ENCODE measurements around the gene GRXCR1. TPM values are rescaled to one million over a fixed set of nuclear protein-coding genes. Genes with fewer than 3 reads are reported as not detected.

Gene GRXCR1
- total and polyA plus RNA-seq, 2 donors (not counting 1 experiment from before 2014, with no cell fraction given), result not detected

GRCh38 chr4:42925921-42926320 is 33.4 kb downstream of the GRXCR1 start:
- no peak for TF ChIP-seq EZH2 (IDR thresholded peaks at IDR 0.05; ENCODE audit: low read length, missing control alignments)
- TF ChIP-seq, protein P1, sequence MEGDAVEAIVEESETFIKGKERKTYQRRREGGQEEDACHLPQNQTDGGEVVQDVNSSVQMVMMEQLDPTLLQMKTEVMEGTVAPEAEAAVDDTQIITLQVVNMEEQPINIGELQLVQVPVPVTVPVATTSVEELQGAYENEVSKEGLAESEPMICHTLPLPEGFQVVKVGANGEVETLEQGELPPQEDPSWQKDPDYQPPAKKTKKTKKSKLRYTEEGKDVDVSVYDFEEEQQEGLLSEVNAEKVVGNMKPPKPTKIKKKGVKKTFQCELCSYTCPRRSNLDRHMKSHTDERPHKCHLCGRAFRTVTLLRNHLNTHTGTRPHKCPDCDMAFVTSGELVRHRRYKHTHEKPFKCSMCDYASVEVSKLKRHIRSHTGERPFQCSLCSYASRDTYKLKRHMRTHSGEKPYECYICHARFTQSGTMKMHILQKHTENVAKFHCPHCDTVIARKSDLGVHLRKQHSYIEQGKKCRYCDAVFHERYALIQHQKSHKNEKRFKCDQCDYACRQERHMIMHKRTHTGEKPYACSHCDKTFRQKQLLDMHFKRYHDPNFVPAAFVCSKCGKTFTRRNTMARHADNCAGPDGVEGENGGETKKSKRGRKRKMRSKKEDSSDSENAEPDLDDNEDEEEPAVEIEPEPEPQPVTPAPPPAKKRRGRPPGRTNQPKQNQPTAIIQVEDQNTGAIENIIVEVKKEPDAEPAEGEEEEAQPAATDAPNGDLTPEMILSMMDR (conservative IDR thresholded peaks at IDR 0.05 in 1 of 2, IDR thresholded peaks at IDR 0.05 in 1 of 2; ENCODE audit: low read depth in 1 of 2, low read length in 2 of 2), result no peak
- no peak overlapping the region for H3K4me3 ChIP-seq (replicated peaks in 1 of 4; ENCODE audit: control extremely low read depth in 1 of 4, insufficient read depth in 1 of 4, low read depth in 3 of 4, low read length in 4 of 4)
- no peaks in the 10 kb centered on the region for H3K9me3 ChIP-seq (ENCODE audit: control insufficient read depth, insufficient read depth, low read depth, low read length)
- H3K4me1 ChIP-seq (ENCODE audit: control insufficient read depth, extremely low read depth, insufficient read depth, low read length), result no peaks in the 10 kb centered on the region
- H3K27me3 ChIP-seq (ENCODE audit: control insufficient read depth, insufficient read depth, low read length), result no peaks in the 10 kb centered on the region
- no peak overlapping the region for H2AFZ ChIP-seq (ENCODE audit: low read length)
- DNase-seq (ENCODE audit: low read depth in 2 of 2), result no peak
- H3K9ac ChIP-seq (ENCODE audit: insufficient read depth, low read length), result no peak overlapping the region
- H3K27ac ChIP-seq (ENCODE audit: insufficient read depth, low read length), result no peak overlapping the region
- H3K4me2 ChIP-seq (ENCODE audit: extremely low read depth, insufficient read depth, low read length), result no peak overlapping the region
- H4K20me1 ChIP-seq (ENCODE audit: control insufficient read depth, extremely low read depth, insufficient read depth, low read length), result no peaks in the 10 kb centered on the region
- H3K36me3 ChIP-seq (ENCODE audit: control insufficient read depth, insufficient read depth, low read length), result no peaks in the 10 kb centered on the region
- no peaks in the 10 kb centered on the region for H3K79me2 ChIP-seq (ENCODE audit: control insufficient read depth, insufficient read depth, low read length)

- Histone ChIP-seq H2AFZ (ENCODE audit: low read length) (no peak overlapping the region), H3K9me3 (ENCODE audit: control insufficient read depth, insufficient read depth, low read depth, low read length) (no peaks in the 10 kb centered on the region), H3K4me3 (replicated peaks in 1 of 4; ENCODE audit: control extremely low read depth in 1 of 4, insufficient read depth in 1 of 4, low read depth in 3 of 4, low read length in 4 of 4) (no peak overlapping the region), H3K4me1 (ENCODE audit: control insufficient read depth, extremely low read depth, insufficient read depth, low read length) (no peaks in the 10 kb centered on the region), H4K20me1 (ENCODE audit: control insufficient read depth, extremely low read depth, insufficient read depth, low read length) (no peaks in the 10 kb centered on the region), H3K79me2 (ENCODE audit: control insufficient read depth, insufficient read depth, low read length) (no peaks in the 10 kb centered on the region), H3K9ac (ENCODE audit: insufficient read depth, low read length) (no peak overlapping the region), H3K36me3 (ENCODE audit: control insufficient read depth, insufficient read depth, low read length) (no peaks in the 10 kb centered on the region), H3K27ac (ENCODE audit: insufficient read depth, low read length) (no peak overlapping the region), H3K4me2 (ENCODE audit: extremely low read depth, insufficient read depth, low read length) (no peak overlapping the region), H3K27me3 (ENCODE audit: control insufficient read depth, insufficient read depth, low read length) (no peaks in the 10 kb centered on the region)
- TF ChIP-seq, protein P1 (conservative IDR thresholded peaks at IDR 0.05 in 1 of 2, IDR thresholded peaks at IDR 0.05 in 1 of 2; ENCODE audit: low read depth in 1 of 2, low read length in 2 of 2), result no peak
- TF ChIP-seq EZH2 (IDR thresholded peaks at IDR 0.05; ENCODE audit: low read length, missing control alignments), result no peak
- no peak for DNase-seq (ENCODE audit: low read depth in 2 of 2)
Measured at GRCh38 chr4:42927946-42928345, 35.4 kb downstream of the GRXCR1 start.

DNA sequence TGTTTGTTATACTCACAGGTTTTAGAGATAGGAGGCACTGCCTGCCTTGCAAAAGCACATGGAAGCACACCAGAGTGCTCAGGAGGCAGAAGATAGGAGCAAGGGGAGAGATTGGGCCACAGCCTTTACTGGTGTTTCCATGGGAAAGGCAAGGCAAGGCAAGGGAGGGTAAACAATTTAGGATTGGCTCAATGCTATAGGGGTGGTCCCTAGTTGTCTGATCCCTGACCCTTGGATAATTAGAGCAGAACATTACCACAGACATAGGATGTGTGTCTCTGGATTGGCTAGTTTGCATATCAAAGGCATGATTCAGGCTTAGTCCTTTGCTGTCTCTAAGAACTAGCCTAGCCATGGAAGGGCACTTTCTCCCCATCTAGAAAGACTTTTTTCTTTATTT is 36.1 kb downstream of the GRXCR1 start:
- no peak for DNase-seq (ENCODE audit: low read depth in 2 of 2)
- Histone ChIP-seq H3K9me3 (ENCODE audit: control insufficient read depth, insufficient read depth, low read depth, low read length) (no peaks in the 10 kb centered on the region), H3K9ac (ENCODE audit: insufficient read depth, low read length) (no peak overlapping the region), H2AFZ (ENCODE audit: low read length) (no peak overlapping the region), H4K20me1 (ENCODE audit: control insufficient read depth, extremely low read depth, insufficient read depth, low read length) (no peaks in the 10 kb centered on the region), H3K27ac (ENCODE audit: insufficient read depth, low read length) (no peak overlapping the region), H3K4me2 (ENCODE audit: extremely low read depth, insufficient read depth, low read length) (no peak overlapping the region), H3K27me3 (ENCODE audit: control insufficient read depth, insufficient read depth, low read length) (no peaks in the 10 kb centered on the region), H3K4me3 (replicated peaks in 1 of 4; ENCODE audit: control extremely low read depth in 1 of 4, insufficient read depth in 1 of 4, low read depth in 3 of 4, low read length in 4 of 4) (no peak overlapping the region), H3K4me1 (ENCODE audit: control insufficient read depth, extremely low read depth, insufficient read depth, low read length) (no peaks in the 10 kb centered on the region), H3K36me3 (ENCODE audit: control insufficient read depth, insufficient read depth, low read length) (no peaks in the 10 kb centered on the region), H3K79me2 (ENCODE audit: control insufficient read depth, insufficient read depth, low read length) (no peaks in the 10 kb centered on the region)
- TF ChIP-seq, protein P1 (conservative IDR thresholded peaks at IDR 0.05 in 1 of 2, IDR thresholded peaks at IDR 0.05 in 1 of 2; ENCODE audit: low read depth in 1 of 2, low read length in 2 of 2), result no peak
- no peak for TF ChIP-seq EZH2 (IDR thresholded peaks at IDR 0.05; ENCODE audit: low read length, missing control alignments)
